SU-DHL-6 (cell line): ENCODE data around the gene OPRM1.

ENCODE experiments used
- CTCF ChIP-seq: fragments of 200-600 bp; sonication (generic); IDR thresholded peaks from one replicate; pipeline ENCODE4 v1.5.1; 2017; ENCODE audit warnings: antibody characterized with exemption, mild to moderate bottlenecking, low read length, moderate library complexity; ENCODE audit not compliant: insufficient read depth, poor library complexity, severe bottlenecking
- EZH2phosphoT487 ChIP-seq: fragments of 200-600 bp; sonication (generic), shearing (Covaris generic); conservative IDR thresholded peaks from 2 replicates; pipeline ENCODE4 v1.6.1; 2018; ENCODE audit warnings: mild to moderate bottlenecking, antibody characterized with exemption, low read length, moderate library complexity, mixed read lengths

- no peak for TF ChIP-seq CTCF
- TF ChIP-seq EZH2phosphoT487 = no peak
Measured at GRCh38 chr6:154289818-154290508, 250.9 kb downstream of the OPRM1 start.
